HG03378 (cell line): ENCODE results near the gene LPCAT4.

Experiments used
- ATAC-seq: cut with Tn5 transposase; IDR thresholded peaks from one replicate; pipeline ENCODE4 v1.9.1; 2021; ENCODE audit warnings: mild to moderate bottlenecking, moderate library complexity; ENCODE audit not compliant: unreplicated experiment

Gene LPCAT4

DNA sequence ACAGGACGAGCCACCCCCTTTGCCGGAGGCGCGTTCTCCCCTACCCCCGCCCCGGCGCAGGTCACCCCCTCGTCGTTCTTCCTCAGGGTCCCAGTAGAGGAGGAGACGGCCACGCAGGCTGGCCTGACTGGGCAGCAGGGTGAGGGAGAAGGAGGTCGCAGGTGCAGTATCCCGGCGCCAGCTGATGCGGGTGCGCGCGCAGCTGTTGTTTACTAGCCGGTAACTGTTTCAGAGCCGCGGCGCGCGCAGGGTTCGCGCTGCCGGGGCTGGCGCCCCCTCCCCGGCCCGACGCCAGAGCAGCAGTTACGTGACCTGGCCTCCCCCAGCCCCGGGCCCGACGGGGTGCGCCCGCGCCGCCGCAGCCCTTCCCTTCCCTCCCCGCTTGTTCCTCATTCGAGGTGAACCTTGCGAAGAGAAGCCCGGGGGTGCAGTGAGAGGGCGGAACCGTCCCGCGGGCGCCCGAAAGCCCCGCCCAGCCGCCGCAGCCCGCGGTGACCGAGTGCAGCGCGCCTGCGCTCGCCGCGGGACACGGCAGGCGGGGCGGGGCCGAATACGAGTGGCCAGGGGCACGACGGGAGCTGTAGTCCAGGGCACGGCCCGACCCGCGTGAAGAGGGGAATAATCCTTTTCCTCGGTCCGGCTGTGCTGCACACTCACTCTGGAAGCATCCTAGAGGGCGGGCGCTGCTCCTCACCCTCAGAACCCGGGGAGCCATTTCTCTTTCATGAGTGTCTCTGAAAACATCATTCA is 29.3 kb downstream of the LPCAT4 start, which contains the start of gene SLC12A6:
TSS of gene SLC12A6 (minus strand) at position 225 of the 750 bp plus-strand sequence. CDS start 1,101 bp downstream, outside the sequence.
- ATAC-seq: peak; percentile 34

DNA sequence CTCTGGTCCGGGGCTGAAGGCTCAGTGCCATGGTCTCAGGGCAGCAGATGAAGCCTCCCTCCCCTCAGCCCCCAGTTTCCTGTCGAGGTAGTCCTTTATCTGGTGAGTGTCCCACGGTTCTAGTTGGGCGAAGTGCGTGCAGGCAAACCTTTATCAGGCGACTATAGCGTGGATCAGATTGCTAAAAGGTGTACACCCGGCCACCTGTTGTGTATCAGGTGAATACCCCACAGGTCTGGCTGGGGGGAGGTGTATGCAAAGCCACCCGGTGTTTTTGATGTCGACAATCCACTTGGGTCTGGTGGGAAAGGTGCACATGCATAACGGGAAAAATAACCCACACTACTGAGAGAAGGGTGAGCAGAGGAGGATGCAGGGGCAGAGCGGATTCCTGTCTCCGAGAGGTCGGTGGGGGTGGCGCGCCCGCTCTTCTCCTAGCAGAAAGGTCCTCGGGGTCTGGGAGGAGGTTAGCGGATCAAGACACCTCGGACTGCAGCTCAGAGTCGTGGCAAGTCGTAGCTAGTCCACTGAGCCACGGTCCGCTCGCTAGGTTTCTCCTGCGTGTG is 29.9 kb downstream of the LPCAT4 start:
- no peak for ATAC-seq

DNA sequence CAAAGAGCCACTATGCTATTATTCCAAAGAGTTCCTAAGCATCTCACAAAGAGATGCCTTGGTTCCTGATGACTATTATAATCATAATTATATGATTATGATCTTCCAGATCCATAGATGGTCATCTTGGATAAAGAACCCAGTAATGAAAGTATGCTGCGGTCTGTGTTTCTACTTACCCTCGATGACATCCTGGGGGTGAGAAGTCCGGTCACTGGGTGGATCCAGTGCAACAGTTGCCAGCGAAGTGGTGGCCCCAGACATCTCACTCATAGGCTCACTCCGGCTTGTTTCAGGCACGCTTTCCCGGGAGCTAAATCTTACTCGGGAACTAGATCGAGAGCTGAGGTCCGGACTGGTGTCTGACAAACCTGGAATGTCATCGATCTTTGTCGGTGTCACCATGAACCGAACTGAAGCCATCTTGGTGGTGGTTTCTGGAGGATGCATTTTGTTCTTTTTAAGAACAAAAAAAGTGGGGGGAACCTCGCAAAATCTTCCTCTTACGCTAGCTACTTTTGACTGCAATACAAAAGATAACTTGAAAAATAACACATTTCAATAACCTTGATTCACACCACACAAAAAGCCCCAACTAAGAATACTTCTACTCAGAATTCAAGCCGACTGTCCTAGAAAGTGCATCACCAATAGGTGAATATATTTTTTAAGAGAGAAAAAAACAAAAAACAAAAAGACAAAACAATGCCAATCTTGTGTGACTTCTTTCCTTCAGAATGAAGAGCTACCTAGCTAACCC is 30.6 kb downstream of the LPCAT4 start:
- ATAC-seq: no peak

DNA sequence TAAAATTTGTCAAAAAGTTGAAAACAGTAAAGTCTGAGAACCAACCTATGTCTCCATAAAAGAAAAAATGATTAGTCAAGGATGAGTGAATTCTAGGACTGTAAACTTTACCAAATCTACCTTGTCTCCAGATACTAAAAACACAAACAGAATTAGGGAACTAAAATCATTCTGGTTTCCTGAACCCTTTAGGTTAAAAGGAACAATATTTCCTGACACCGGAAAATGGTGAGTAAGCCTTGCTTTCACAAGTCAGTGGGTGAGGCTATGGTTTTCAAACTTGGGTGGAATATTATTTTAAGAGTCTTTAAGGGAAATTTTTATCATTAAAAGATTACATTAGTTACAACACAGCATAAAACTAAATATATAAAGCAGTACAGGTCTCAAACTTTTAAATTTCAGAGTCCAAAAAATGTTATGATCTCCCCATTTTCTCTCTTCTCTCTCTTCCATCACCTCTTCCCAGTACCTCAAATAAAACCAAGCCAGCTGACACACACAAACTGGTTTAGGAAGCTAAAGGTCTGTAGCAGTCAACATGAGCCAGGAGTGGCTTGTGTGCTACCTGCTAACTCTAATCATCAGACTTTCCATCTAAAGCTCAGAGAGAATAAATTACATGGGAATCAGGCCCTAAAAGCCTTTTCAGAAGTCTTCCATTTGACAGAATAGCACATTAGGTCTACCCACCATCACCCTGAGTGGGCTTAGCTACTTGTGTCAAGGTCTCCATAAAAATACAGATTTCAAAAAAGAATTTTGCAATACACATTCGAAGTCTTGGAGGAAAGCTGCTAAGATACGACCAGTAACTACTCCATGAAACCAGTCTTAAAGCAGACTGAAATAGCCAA is 31.6 kb downstream of the LPCAT4 start:
- no peak for ATAC-seq

DNA sequence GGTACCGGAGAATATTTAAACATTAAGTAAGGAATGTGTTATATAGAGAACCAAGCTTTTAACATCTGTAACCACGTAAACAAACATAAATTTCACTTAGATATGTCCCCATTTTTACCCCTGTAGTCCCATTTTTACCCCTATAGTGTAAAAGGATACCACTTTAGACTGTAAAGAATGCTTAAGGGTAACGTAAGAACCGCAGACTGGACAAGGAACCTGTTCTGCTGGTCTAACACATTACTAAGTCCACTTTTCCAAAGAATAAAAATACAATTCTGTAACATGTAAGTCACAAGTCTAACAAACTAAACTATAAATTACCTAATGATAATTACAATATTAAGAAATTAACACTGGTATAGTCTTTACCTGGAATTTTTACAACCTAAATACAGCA is 32.3 kb downstream of the LPCAT4 start:
- no peak for ATAC-seq

DNA sequence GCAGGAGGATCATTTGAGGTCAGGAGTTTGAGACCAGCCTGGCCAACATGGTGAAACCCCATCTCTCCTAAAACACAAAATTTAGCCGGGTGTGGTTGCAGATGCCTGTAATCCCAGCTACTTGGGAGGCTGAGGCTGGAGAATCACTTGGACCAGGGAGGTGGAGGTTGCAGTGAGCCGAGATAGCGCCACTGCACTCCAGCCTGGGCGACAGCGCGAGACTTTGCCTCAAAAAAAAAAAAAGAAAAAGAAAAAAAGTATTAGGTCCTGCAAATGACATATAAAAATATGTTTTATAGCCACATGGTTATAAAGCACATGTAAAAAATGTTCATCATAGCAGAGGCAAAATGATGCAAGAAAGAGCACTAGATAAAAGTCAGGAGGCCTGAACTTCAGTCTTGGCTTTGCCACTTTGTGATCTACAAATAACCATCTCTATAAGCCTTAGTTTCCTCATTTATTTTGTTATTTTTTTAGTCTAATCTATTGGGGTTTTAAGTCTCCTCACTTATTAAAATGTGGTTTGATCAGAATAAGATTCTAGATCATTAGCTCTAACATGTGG is 34.4 kb downstream of the LPCAT4 start:
- no peak for ATAC-seq

DNA sequence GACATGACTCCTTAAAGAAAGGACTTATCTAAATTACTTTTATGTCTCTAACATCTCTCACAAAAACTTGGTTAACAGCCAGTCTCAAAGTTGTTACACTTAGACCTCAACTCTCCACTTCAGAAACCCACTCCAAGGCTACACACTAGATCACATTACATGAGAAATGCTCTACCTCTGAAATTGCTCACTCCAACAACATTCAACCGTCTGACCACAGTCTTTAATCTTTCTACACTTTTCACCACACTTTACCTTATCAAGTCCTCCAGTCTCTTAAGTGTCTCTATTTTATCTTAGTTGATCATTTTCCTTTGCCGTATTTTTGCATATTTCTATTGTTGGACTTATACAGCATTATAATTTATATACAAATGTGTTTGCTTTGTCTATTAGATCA is 35.2 kb downstream of the LPCAT4 start:
- ATAC-seq: no peak

DNA sequence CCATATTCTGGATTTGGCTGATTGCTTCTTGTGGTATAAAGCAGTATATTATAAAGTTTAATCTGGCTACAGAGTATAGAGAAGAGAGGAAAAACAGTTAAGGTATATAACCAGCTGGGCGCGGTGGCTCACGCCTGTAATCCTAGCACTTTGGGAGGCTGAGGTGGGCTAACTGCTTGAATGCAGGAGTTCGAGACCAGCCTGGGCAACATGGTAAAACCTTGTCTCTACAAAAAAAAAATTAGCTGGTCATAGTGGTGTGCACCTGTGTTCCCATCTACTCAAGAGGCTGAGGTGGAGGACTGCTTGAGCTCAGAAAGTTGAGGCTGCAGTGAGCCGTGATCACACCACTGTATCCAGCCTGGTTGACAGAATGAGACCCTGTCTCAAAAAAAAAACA is 36.7 kb downstream of the LPCAT4 start:
- ATAC-seq: no peak

DNA sequence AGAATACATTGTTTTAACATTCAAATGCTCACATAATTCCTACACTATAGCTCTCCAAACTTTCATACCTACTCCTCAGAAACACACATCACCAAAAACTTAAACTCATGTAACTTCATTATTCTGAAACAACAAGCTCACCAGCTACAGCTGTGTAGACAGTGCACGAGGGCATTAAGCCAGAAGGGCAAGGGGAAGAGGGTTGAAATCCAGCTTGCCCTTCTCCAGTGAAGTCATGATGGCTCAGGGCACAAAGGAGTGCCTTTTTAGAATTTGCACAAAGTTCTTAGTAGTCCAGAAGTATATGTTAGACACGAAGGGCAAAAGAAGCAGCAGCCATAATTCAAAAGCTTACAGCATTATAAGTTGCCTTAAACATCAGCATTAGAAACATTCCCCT is 38.0 kb downstream of the LPCAT4 start:
- ATAC-seq: no peak

DNA sequence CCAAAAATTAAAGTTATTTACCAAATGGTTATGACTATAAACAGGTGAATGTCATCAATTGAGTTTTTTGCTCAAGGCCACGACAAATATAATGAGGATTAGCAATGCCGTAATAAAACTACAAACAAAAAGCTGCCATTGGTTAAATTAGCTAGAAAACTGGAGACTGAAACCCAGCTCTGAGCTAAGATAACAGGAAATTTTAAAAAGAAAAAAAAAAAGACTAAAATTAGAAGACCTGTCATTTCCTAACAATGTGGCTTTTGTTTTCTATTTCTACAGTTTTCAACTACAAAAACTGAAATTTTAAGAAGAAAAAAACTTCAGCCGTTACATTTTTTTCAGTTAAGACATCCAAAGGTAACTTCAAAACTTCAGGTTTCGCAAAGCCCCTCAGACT is 39.1 kb downstream of the LPCAT4 start:
- no peak for ATAC-seq

DNA sequence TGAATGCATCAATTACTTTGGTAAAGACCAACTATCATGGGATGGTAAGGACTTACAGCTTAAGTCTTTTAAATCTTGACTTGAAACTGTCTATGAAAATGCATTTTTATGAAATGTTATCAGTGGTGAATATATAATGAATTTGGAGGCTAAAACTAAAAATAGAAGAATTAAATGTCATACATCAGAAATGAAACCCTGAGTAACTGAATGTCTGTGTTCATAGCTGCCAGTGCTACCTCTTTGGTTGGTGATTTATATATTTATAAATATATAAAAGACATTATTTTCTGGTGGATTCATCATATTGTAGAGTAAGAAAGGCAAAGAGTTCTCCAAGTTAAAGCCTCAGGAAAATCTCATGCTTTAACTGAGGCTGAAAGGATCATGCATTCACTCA is 41.6 kb downstream of the LPCAT4 start:
- ATAC-seq: no peak

DNA sequence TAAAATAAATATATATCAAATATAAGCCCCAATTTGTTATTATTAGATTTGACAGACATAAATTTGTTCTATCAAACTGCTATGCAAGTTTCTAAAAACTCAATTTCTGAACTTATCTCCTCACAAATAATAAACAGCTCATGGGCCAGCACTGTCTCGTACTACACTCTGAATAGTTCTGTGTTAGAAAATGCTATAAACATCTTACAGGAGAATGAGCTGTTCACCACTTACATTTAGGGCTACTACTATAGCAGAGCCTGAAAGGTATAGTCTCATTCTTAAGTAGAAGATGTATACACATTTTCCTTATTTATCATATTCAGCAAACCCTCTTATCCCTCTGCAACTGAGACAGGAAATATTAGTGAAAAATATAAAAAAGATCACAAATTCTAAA is 42.1 kb downstream of the LPCAT4 start:
- ATAC-seq: no peak

DNA sequence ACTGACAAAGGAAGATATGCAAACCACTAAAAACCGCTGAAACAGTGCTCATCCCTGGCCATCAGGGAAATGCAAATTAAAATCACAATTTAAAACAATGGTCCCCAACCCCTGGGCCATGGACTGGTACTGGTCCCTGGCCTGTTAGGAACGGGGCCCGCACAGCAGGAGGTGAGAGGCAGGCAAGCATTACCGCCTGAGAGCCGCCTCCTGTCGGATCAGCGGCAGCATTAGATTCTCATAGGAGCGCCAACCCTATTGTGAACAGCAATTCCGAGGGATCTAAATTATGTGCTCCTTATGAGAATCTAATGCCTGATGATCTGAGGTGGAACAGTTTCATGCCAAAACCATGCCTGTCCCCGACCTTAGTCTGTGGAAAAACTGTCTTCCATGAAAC is 43.8 kb downstream of the LPCAT4 start:
- ATAC-seq: no peak

DNA sequence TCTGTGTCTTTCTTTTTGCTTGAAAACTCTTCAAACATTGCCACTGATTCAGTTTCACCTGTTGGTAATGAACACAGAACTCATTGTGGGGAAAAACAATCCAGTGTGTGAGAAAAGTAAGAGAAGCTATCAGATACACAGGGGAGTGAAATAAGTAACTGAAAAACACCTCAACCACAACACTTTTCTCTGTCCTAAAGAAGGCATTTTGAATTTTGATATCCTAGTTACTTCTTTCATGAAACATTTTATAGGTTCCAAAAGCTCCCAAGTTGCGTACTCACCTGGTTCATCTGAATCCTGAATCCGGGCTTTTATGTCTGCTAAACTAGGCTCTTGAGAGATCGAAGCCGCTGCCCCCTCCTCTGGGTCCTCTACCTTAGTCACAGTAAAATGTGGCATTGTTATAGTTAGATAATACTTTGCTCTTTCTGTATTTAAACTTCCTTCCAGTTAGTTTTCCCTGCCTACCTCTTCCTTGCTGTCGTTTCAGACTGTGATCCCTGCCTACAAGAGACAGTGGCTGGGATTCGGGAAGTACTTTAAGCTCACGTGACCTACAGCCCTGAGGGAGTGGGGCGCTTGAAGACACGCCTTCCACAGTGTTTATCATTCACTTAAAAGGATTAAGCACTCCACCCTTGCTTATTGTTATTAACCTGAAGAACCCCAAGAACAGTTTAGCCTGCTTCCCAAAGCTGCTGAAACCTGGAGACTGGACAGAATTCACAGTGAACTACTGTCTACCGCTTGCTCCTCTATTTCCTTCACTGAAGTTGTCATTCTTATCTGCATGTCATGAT is 48.5 kb downstream of the LPCAT4 start:
- ATAC-seq: peak; percentile 69

DNA sequence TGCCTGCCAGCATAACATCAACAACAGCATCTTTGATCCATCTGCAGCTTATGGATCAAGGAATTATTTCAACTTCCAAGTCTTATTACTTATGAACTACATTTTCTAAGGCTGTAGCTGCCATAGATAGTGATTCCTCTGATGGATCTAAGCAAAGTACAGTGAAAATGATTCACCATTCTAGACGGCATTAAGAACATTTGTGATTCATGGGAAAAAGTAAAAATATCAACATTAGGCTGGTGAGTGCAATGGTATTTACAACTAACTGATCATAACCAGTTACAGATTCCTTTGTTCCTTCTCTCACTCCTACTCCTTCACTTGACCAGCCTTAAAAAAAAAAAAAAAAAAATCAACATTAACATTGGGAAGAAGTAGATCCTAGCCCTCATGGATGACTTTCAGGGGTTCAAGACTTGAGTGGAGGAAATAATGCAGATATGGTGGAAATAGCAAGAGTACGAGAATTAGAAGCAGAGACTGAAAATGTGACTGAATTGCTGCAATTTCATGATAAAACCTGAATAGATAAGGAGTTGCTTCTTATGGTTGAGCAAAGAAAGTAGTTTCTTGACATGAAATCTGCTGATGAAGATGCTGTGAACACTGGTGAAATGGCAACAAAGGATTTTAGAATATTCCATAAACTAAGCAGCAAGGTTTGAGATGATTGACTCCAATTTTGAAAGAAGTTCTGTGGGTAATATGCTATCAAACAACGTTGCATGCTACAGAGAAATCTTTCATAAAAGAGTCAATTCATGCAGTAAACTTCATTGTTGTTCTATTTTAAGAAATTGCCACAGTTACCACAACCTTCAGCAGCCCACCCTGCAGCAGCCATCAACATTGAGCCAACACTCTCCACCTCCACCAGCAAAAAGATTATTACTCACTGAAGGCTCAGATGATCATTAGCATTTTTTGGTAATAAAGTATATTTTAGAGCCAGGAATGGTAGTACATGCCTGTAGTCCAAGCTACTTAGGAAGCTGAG is 52.2 kb downstream of the LPCAT4 start:
- no peak for ATAC-seq

DNA sequence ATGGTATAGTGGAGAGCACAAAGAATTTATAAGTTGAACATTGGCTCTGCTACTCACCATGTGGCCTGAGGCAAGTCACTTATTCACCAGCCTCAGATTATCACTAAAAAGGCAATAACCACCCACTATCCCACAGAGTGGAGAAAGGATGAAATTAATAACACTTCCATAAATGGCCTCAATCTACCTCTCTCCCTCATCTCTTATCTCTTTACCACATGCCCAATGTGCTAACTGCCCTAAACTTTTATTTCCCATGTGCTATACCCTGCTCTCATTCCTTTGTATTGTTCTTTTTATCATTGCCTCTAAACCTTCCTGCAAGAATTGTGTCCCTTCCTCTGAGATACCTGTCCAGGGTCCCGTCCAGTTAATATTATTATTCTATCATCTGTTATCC is 55.4 kb downstream of the LPCAT4 start:
- ATAC-seq: no peak
